CD4-positive, CD25-positive, alpha-beta regulatory T cell (primary cell): Measurements from ENCODE around the gene KAT5. TPM values are rescaled to one million over a fixed set of nuclear protein-coding genes. Genes with fewer than 3 reads are reported as not detected.

ENCODE experiments used
- polyA plus RNA-seq, 4 donors: library from polyadenylated mRNA; unstranded; fragments of 300-500 nt; fragmentation: Illumina TruSeq; gene quantifications; one replicate each; pipeline ENCODE4 v1.2.3, GENCODE V29; 2021
- total RNA-seq: library from RNA; stranded (reverse); gene quantifications from one replicate; pipeline ENCODE4 v1.2.3, GENCODE V29; 2022

Gene KAT5
- total and polyA plus RNA-seq, 5 donors from 2014 or later = 45.4 to 127 (median 56.6) TPM

Other genes starting within 250 kb of the KAT5 start
- 36,047 TPM for gene MALAT1, start 213.2 kb upstream of the KAT5 start, total RNA-seq
- gene MALAT1, start 213.2 kb upstream of the KAT5 start, polyA plus RNA-seq = 1,000 to 10,000 TPM; 2,329 to 3,603 (median 2,794) TPM
- gene SCYL1, start 187.2 kb upstream of the KAT5 start, total RNA-seq = 59.0 TPM
- gene SCYL1, start 187.2 kb upstream of the KAT5 start, polyA plus RNA-seq = 10 to 100 TPM; 24.3 to 31.2 (median 29.0) TPM
- gene LTBP3, start 153.9 kb upstream of the KAT5 start, total RNA-seq = 132 TPM
- 10 to 100 TPM in 2 of 4 donors, 1 to 10 TPM in 2; 9.2 to 15.0 (median 11.9) TPM for gene LTBP3, start 153.9 kb upstream of the KAT5 start, polyA plus RNA-seq
- 34.6 TPM for gene ZNRD2, start 141.8 kb upstream of the KAT5 start, total RNA-seq
- 10 to 100 TPM; 64.6 to 84.7 (median 73.1) TPM for gene ZNRD2, start 141.8 kb upstream of the KAT5 start, polyA plus RNA-seq
- gene FAM89B, start 139.7 kb upstream of the KAT5 start, total RNA-seq = 49.4 TPM
- 100 to 1,000 TPM in 3 of 4 donors, 10 to 100 TPM in 1; 77.1 to 158 (median 115) TPM for gene FAM89B, start 139.7 kb upstream of the KAT5 start, polyA plus RNA-seq
- 143 TPM for gene EHBP1L1, start 136.2 kb upstream of the KAT5 start, total RNA-seq
- gene EHBP1L1, start 136.2 kb upstream of the KAT5 start, polyA plus RNA-seq = 10 to 100 TPM in 1 of 4 donors, 1 to 10 TPM in 3; 7.8 to 11.6 (median 8.7) TPM
- 5.5 TPM for gene KCNK7, start 116.5 kb upstream of the KAT5 start, total RNA-seq
- 1 to 10 TPM in 1 of 4 donors, under 1 TPM in 2, not detected in 1; 0.19 to 1.5 (median 0.76) TPM for gene KCNK7, start 116.5 kb upstream of the KAT5 start, polyA plus RNA-seq
- 73.1 TPM for gene MAP3K11, start 98.0 kb upstream of the KAT5 start, total RNA-seq
- gene MAP3K11, start 98.0 kb upstream of the KAT5 start, polyA plus RNA-seq = 10 to 100 TPM in 2 of 4 donors, 1 to 10 TPM in 2; 8.1 to 11.6 (median 9.8) TPM
- 61.3 TPM for gene PCNX3, start 96.5 kb upstream of the KAT5 start, total RNA-seq
- 1 to 10 TPM; 1.9 to 2.6 (median 2.2) TPM for gene PCNX3, start 96.5 kb upstream of the KAT5 start, polyA plus RNA-seq
- gene SIPA1, start 74.2 kb upstream of the KAT5 start, total RNA-seq = 200 TPM
- gene SIPA1, start 74.2 kb upstream of the KAT5 start, polyA plus RNA-seq = 10 to 100 TPM; 74.7 to 91.5 (median 83.1) TPM
- 295 TPM for gene RELA, start 49.3 kb upstream of the KAT5 start, total RNA-seq
- gene RELA, start 49.3 kb upstream of the KAT5 start, polyA plus RNA-seq = 10 to 100 TPM; 40.3 to 66.1 (median 53.3) TPM
- gene RNASEH2C, start 8.5 kb downstream of the KAT5 start, total RNA-seq = 28.3 TPM
- gene RNASEH2C, start 8.5 kb downstream of the KAT5 start, polyA plus RNA-seq = 10 to 100 TPM; 60.6 to 83.8 (median 72.6) TPM
- 16.8 TPM for gene AP5B1, start 68.7 kb downstream of the KAT5 start, total RNA-seq
- gene AP5B1, start 68.7 kb downstream of the KAT5 start, polyA plus RNA-seq = 10 to 100 TPM in 1 of 4 donors, 1 to 10 TPM in 3; 7.6 to 10.8 (median 9.5) TPM
- gene OVOL1, start 74.8 kb downstream of the KAT5 start, total RNA-seq = not detected
- gene OVOL1, start 74.8 kb downstream of the KAT5 start, polyA plus RNA-seq = not detected
- gene SNX32, start 121.7 kb downstream of the KAT5 start, total RNA-seq = 0.44 TPM
- gene SNX32, start 121.7 kb downstream of the KAT5 start, polyA plus RNA-seq = 1 to 10 TPM in 1 of 4 donors, under 1 TPM in 3; 0.32 to 1.3 (median 0.48) TPM
- gene CFL1, start 145.9 kb downstream of the KAT5 start, total RNA-seq = 737 TPM
- gene CFL1, start 145.9 kb downstream of the KAT5 start, polyA plus RNA-seq = 1,000 to 10,000 TPM; 2,250 to 3,209 (median 2,591) TPM
- gene MUS81, start 148.2 kb downstream of the KAT5 start, total RNA-seq = 51.1 TPM
- 10 to 100 TPM; 22.7 to 24.6 (median 23.6) TPM for gene MUS81, start 148.2 kb downstream of the KAT5 start, polyA plus RNA-seq
- 5.8 TPM for gene EFEMP2, start 160.5 kb downstream of the KAT5 start, total RNA-seq
- under 1 TPM; 0.21 to 0.36 (median 0.29) TPM for gene EFEMP2, start 160.5 kb downstream of the KAT5 start, polyA plus RNA-seq
- 12.4 TPM for gene CTSW, start 167.6 kb downstream of the KAT5 start, total RNA-seq
- gene CTSW, start 167.6 kb downstream of the KAT5 start, polyA plus RNA-seq = 10 to 100 TPM in 3 of 4 donors, 1 to 10 TPM in 1; 3.5 to 35.9 (median 16.9) TPM
- gene FIBP, start 176.2 kb downstream of the KAT5 start, total RNA-seq = 29.8 TPM
- 10 to 100 TPM; 71.0 to 81.7 (median 72.7) TPM for gene FIBP, start 176.2 kb downstream of the KAT5 start, polyA plus RNA-seq
- 20.7 TPM for gene CCDC85B, start 178.4 kb downstream of the KAT5 start, total RNA-seq
- gene CCDC85B, start 178.4 kb downstream of the KAT5 start, polyA plus RNA-seq = 10 to 100 TPM; 58.7 to 74.0 (median 63.2) TPM
- 2.7 TPM for gene FOSL1, start 188.1 kb downstream of the KAT5 start, total RNA-seq
- not detected for gene FOSL1, start 188.1 kb downstream of the KAT5 start, polyA plus RNA-seq
- 21.6 TPM for gene C11orf68, start 206.8 kb downstream of the KAT5 start, total RNA-seq
- gene C11orf68, start 206.8 kb downstream of the KAT5 start, polyA plus RNA-seq = 10 to 100 TPM; 65.8 to 90.7 (median 85.0) TPM
- 82.8 TPM for gene DRAP1, start 207.2 kb downstream of the KAT5 start, total RNA-seq
- 100 to 1,000 TPM in 2 of 4 donors, 10 to 100 TPM in 2; 78.2 to 106 (median 91.4) TPM for gene DRAP1, start 207.2 kb downstream of the KAT5 start, polyA plus RNA-seq
- not detected for gene TSGA10IP, start 233.2 kb downstream of the KAT5 start, total RNA-seq
- gene TSGA10IP, start 233.2 kb downstream of the KAT5 start, polyA plus RNA-seq = not detected
- 94.0 TPM for gene SART1, start 249.5 kb downstream of the KAT5 start, total RNA-seq
- gene SART1, start 249.5 kb downstream of the KAT5 start, polyA plus RNA-seq = 10 to 100 TPM; 15.8 to 22.7 (median 19.8) TPM